Chondrocyte (in vitro differentiated cells): Measurements from ENCODE around the gene ARNT2. TPM values are rescaled to one million over a fixed set of nuclear protein-coding genes. Genes with fewer than 3 reads are reported as not detected.

Experiments
- DNase-seq: peaks from one replicate; pipeline ENCODE4 v3.0.0; 2021; ENCODE audit warnings: mixed read lengths, low spot score
- H3K27ac Mint-ChIP-seq: one replicate; pipeline ENCODE4 v1.8.0; 2021; ENCODE audit warnings: mild to moderate bottlenecking, moderate library complexity, mixed read lengths; ENCODE audit not compliant: unreplicated experiment
- H3K27me3 Mint-ChIP-seq: 2 replicates; pipeline ENCODE4 v1.8.0; 2021; ENCODE audit warnings: low read depth, mixed read lengths
- H3K36me3 Mint-ChIP-seq: 2 replicates; pipeline ENCODE4 v1.8.0; 2021; ENCODE audit warnings: low read depth, mixed read lengths
- H3K4me1 Mint-ChIP-seq: 2 replicates; pipeline ENCODE4 v1.8.0; 2021; ENCODE audit warnings: low read depth, mild to moderate bottlenecking, mixed read lengths
- H3K4me3 Mint-ChIP-seq: one replicate; pipeline ENCODE4 v1.8.0; 2021; ENCODE audit warnings: mild to moderate bottlenecking, moderate library complexity, mixed read lengths; ENCODE audit not compliant: unreplicated experiment
- H3K9me3 Mint-ChIP-seq: 2 replicates; pipeline ENCODE4 v1.8.0; 2021; ENCODE audit warnings: low read depth, mixed read lengths
- CTCF ChIP-seq: fragments of 200-600 bp; sonication (generic); IDR thresholded peaks from 2 replicates; pipeline ENCODE4 v1.5.0; 2021; ENCODE audit warnings: antibody characterized with exemption, mild to moderate bottlenecking, moderate library complexity
- total RNA-seq: library from RNA; stranded (reverse); gene quantifications from 3 replicates; pipeline ENCODE4 v1.2.1, GENCODE V29; 2021

Gene ARNT2
- total RNA-seq, 1 donor from 2014 or later = 20.2 TPM

GRCh38 chr15:80459380-80459779 is 55.2 kb downstream of the ARNT2 start:
- no peak for DNase-seq
- no peak for TF ChIP-seq CTCF
- Mint-ChIP-seq H3K4me1 (peaks cover 55% of the 10 kb centered on the region), H3K4me3 (no peak overlapping the region), H3K27me3 (no peaks in the 10 kb centered on the region), H3K9me3 (no peaks in the 10 kb centered on the region), H3K27ac (no peak overlapping the region), H3K36me3 (peaks cover 8% of the 10 kb centered on the region)

GRCh38 chr15:80459818-80460217 is 55.6 kb downstream of the ARNT2 start:
- peaks cover 53% of the 10 kb centered on the region for H3K4me1 Mint-ChIP-seq
- H3K9me3 Mint-ChIP-seq = no peaks in the 10 kb centered on the region
- no peak overlapping the region for H3K4me3 Mint-ChIP-seq
- no peak overlapping the region for H3K27ac Mint-ChIP-seq
- TF ChIP-seq CTCF = no peak
- H3K27me3 Mint-ChIP-seq = no peaks in the 10 kb centered on the region
- DNase-seq = no peak
- H3K36me3 Mint-ChIP-seq = peaks cover 8% of the 10 kb centered on the region

GRCh38 chr15:80461356-80462095 is 57.3 kb downstream of the ARNT2 start:
- Mint-ChIP-seq H3K27me3 (no peaks in the 10 kb centered on the region), H3K27ac (peak overlapping the region; percentile 3), H3K9me3 (no peaks in the 10 kb centered on the region), H3K4me3 (no peak overlapping the region), H3K4me1 (peaks cover 42% of the 10 kb centered on the region), H3K36me3 (peaks cover 8% of the 10 kb centered on the region)
- peak; percentile 26 for TF ChIP-seq CTCF
- DNase-seq = no peak

- TF ChIP-seq CTCF = no peak
- H3K36me3 Mint-ChIP-seq = peaks cover 8% of the 10 kb centered on the region
- no peak overlapping the region for H3K27ac Mint-ChIP-seq
- DNase-seq = no peak
- H3K4me1 Mint-ChIP-seq = peaks cover 36% of the 10 kb centered on the region
- H3K4me3 Mint-ChIP-seq = no peak overlapping the region
- no peaks in the 10 kb centered on the region for H3K9me3 Mint-ChIP-seq
- H3K27me3 Mint-ChIP-seq = no peaks in the 10 kb centered on the region
Measured at GRCh38 chr15:80462111-80462510, 57.9 kb downstream of the ARNT2 start.

- Mint-ChIP-seq H3K27me3 (no peaks in the 10 kb centered on the region), H3K27ac (no peak overlapping the region), H3K4me3 (no peak overlapping the region), H3K9me3 (no peaks in the 10 kb centered on the region), H3K4me1 (peaks cover 33% of the 10 kb centered on the region), H3K36me3 (peaks cover 8% of the 10 kb centered on the region)
- TF ChIP-seq CTCF = no peak
- no peak for DNase-seq
Measured at GRCh38 chr15:80462836-80463512, 58.8 kb downstream of the ARNT2 start.
